NAMALWA (cell line): ENCODE measurements around the gene PEX26.
"Not testable (repeated sequence)": the region's sequence is repeated elsewhere in the genome, so short reads cannot be mapped to it uniquely, and the experiment has no call there.

Experiments used
- DNase-seq: peaks from one replicate; pipeline ENCODE4 v3.0.0-alpha.2; 2015; ENCODE audit warnings: low spot score

Gene PEX26

GRCh38 chr22:18071307-18071967 lies 6.4 kb upstream of the PEX26 start:
- peak; percentile 66 for DNase-seq

- peak; percentile 56 for DNase-seq
Observed at GRCh38 chr22:18071968-18072310, 5.9 kb upstream of the PEX26 start.

- DNase-seq = no peak
Observed at GRCh38 chr22:18073467-18073866, 4.3 kb upstream of the PEX26 start.

- DNase-seq = not testable (repeated sequence)
Observed at GRCh38 chr22:18073927-18074326, 3.9 kb upstream of the PEX26 start.

- no peak for DNase-seq
Observed at GRCh38 chr22:18075101-18075719, 2.6 kb upstream of the PEX26 start.

GRCh38 chr22:18075720-18076497 lies 1.9 kb upstream of the PEX26 start:
- peak; percentile 91 for DNase-seq

- DNase-seq = peak; percentile 20
Observed at GRCh38 chr22:18077087-18077638, 627 bp upstream of the PEX26 start.

GRCh38 chr22:18078329-18079041 lies 695 bp downstream of the PEX26 start:
- peak; percentile 60 for DNase-seq

- no peak for DNase-seq
Observed at GRCh38 chr22:18079706-18080233, 2.0 kb downstream of the PEX26 start.

GRCh38 chr22:18081416-18081815 lies 3.6 kb downstream of the PEX26 start:
- DNase-seq = no peak

- no peak for DNase-seq
Observed at GRCh38 chr22:18082467-18082866, 4.7 kb downstream of the PEX26 start.

- no peak for DNase-seq
Observed at GRCh38 chr22:18083406-18083805, 5.6 kb downstream of the PEX26 start.

- DNase-seq = no peak
Observed at GRCh38 chr22:18085188-18085587, 7.4 kb downstream of the PEX26 start.

GRCh38 chr22:18087350-18087855 lies 9.6 kb downstream of the PEX26 start:
- DNase-seq = no peak

GRCh38 chr22:18088825-18089568 lies 11.2 kb downstream of the PEX26 start:
- no peak for DNase-seq

- DNase-seq = no peak
Observed at GRCh38 chr22:18090286-18090685, 12.5 kb downstream of the PEX26 start.

- DNase-seq = no peak
Observed at GRCh38 chr22:18091478-18091877, 13.7 kb downstream of the PEX26 start.

- no peak for DNase-seq
Observed at GRCh38 chr22:18091916-18092526, 14.2 kb downstream of the PEX26 start.

- no peak for DNase-seq
Observed at GRCh38 chr22:18093661-18094060, 15.9 kb downstream of the PEX26 start.

GRCh38 chr22:18095101-18095805 lies 17.5 kb downstream of the PEX26 start:
- no peak for DNase-seq
